Measurements from ENCODE around the gene POU3F1.

DNA sequence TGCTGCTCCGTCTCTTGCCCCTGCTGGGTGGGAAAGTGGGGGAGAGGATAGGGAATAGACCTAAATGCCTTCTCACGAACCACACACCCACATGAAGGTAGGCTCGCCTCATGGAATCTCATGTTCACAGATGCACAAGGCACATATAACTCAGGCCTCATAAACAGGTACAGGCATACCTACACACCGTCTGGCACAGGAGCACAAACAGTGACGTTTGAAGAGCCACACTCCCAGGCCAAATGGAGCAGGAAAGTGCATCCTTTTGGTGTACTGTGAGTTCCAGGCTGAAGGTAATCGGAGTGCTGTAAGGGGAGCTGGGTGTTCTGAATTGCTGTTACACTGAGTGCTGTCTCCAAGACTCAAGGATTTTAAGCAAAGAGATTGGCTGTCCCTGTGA is 20.9 kb downstream of the POU3F1 start:
- TF ChIP-seq, protein P1, sequence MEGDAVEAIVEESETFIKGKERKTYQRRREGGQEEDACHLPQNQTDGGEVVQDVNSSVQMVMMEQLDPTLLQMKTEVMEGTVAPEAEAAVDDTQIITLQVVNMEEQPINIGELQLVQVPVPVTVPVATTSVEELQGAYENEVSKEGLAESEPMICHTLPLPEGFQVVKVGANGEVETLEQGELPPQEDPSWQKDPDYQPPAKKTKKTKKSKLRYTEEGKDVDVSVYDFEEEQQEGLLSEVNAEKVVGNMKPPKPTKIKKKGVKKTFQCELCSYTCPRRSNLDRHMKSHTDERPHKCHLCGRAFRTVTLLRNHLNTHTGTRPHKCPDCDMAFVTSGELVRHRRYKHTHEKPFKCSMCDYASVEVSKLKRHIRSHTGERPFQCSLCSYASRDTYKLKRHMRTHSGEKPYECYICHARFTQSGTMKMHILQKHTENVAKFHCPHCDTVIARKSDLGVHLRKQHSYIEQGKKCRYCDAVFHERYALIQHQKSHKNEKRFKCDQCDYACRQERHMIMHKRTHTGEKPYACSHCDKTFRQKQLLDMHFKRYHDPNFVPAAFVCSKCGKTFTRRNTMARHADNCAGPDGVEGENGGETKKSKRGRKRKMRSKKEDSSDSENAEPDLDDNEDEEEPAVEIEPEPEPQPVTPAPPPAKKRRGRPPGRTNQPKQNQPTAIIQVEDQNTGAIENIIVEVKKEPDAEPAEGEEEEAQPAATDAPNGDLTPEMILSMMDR (IDR thresholded peaks at IDR 0.05; ENCODE audit: low read length), result no peak
- TF ChIP-seq EZH2 (IDR thresholded peaks at IDR 0.05; ENCODE audit: borderline replicate concordance, low read length), result no peak
